Trophoblast cell (in vitro differentiated cells and primary cell): Measurements from ENCODE around the gene LAMA3.

ENCODE experiments used
- DNase-seq, 2 donors: peaks; one replicate each; pipeline ENCODE4 v3.0.0-alpha.2; 2016
- H2AFZ ChIP-seq: 2 replicates; pipeline ENCODE4 v1.6.1; 2013; ENCODE audit warnings: low read length, moderate library complexity, mild to moderate bottlenecking; ENCODE audit not compliant: insufficient read depth, poor library complexity
- H2AK5ac ChIP-seq: 2 replicates; pipeline ENCODE4 v1.6.1; 2013; ENCODE audit warnings: mild to moderate bottlenecking, low read length
- H2BK120ac ChIP-seq: 2 replicates; pipeline ENCODE4 v1.6.1; 2013; ENCODE audit warnings: low read length, mild to moderate bottlenecking, moderate library complexity; ENCODE audit not compliant: insufficient read depth, poor library complexity
- H2BK12ac ChIP-seq: 2 replicates; pipeline ENCODE4 v1.6.1; 2013; ENCODE audit warnings: mild to moderate bottlenecking, low read length, moderate library complexity
- H2BK5ac ChIP-seq: 2 replicates; pipeline ENCODE4 v1.6.1; 2013; ENCODE audit warnings: low read length, low read depth, moderate library complexity, mild to moderate bottlenecking; ENCODE audit not compliant: poor library complexity
- H3K14ac ChIP-seq: 2 replicates; pipeline ENCODE4 v1.6.1; 2013; ENCODE audit warnings: mild to moderate bottlenecking, low read length
- H3K18ac ChIP-seq: 2 replicates; pipeline ENCODE4 v1.6.1; 2013; ENCODE audit warnings: mild to moderate bottlenecking, low read length
- H3K23ac ChIP-seq: 2 replicates; pipeline ENCODE4 v1.6.1; 2013; ENCODE audit warnings: low read length
- H3K27ac ChIP-seq: 2 replicates; pipeline ENCODE4 v1.5.1; 2013; ENCODE audit warnings: low read depth, mild to moderate bottlenecking, inconsistent platforms, low read length, moderate library complexity
- H3K27me3 ChIP-seq: 2 replicates; pipeline ENCODE4 v1.6.1; 2013; ENCODE audit warnings: inconsistent platforms, mild to moderate bottlenecking, low read length, moderate library complexity; ENCODE audit not compliant: insufficient read depth
- H3K36me3 ChIP-seq, 2 experiments: 1 replicate in 1 of 2; 2 replicates in 1 of 2; pipeline ENCODE4 v1.6.1; 2013; ENCODE audit warnings: low read length in 2 of 2, mild to moderate bottlenecking in 2 of 2, moderate library complexity in 1 of 2; ENCODE audit not compliant: insufficient read depth in 2 of 2, control insufficient read depth in 1 of 2
- H3K4ac ChIP-seq: 2 replicates; pipeline ENCODE4 v1.6.1; 2013; ENCODE audit warnings: low read depth, mild to moderate bottlenecking, low read length, moderate library complexity
- H3K4me1 ChIP-seq, 2 experiments: 1 replicate in 1 of 2; 2 replicates in 1 of 2; pipeline ENCODE4 v1.6.1; 2013; ENCODE audit warnings: low read length in 2 of 2, mild to moderate bottlenecking in 2 of 2, moderate library complexity in 1 of 2; ENCODE audit not compliant: insufficient read depth in 2 of 2, control insufficient read depth in 1 of 2
- H3K4me2 ChIP-seq: 2 replicates; pipeline ENCODE4 v1.6.1; 2013; ENCODE audit warnings: inconsistent platforms, mild to moderate bottlenecking, low read length, moderate library complexity
- H3K4me3 ChIP-seq: 2 replicates; pipeline ENCODE4 v1.5.1; 2013; ENCODE audit warnings: mild to moderate bottlenecking, low read depth, low read length, inconsistent platforms
- H3K79me1 ChIP-seq: one replicate; pipeline ENCODE4 v1.6.1; 2013; ENCODE audit warnings: low read length
- H3K79me2 ChIP-seq: 2 replicates; pipeline ENCODE4 v1.6.1; 2013; ENCODE audit warnings: low read length, mild to moderate bottlenecking; ENCODE audit not compliant: control insufficient read depth, insufficient read depth, poor library complexity
- H3K9ac ChIP-seq: 2 replicates; pipeline ENCODE4 v1.6.1; 2013; ENCODE audit warnings: mild to moderate bottlenecking, low read length
- H3K9me3 ChIP-seq: 2 replicates; pipeline ENCODE4 v1.6.1; 2013; ENCODE audit warnings: low read depth, mild to moderate bottlenecking, control low read depth, inconsistent platforms, low read length; ENCODE audit not compliant: insufficient read depth
- H4K12ac ChIP-seq: 2 replicates; pipeline ENCODE4 v1.6.1; 2013; ENCODE audit warnings: low read depth, mild to moderate bottlenecking, low read length, moderate library complexity
- H4K8ac ChIP-seq: 2 replicates; pipeline ENCODE4 v1.6.1; 2013; ENCODE audit warnings: low read depth, mild to moderate bottlenecking, low read length, moderate library complexity
- H4K91ac ChIP-seq: one replicate; pipeline ENCODE4 v1.6.1; 2013; ENCODE audit warnings: low read depth, mild to moderate bottlenecking, low read length, moderate library complexity
- WGBS: extraction: QIAGEN DNeasy Blood & Tissue Kit; methylation state at CpG from one replicate; pipeline ENCODE4 v1.1.7; 2013; ENCODE audit warnings: missing lambda C conversion rate; ENCODE audit not compliant: insufficient read length, insufficient coverage; ENCODE audit errors: extremely low coverage; 5-methylcytosine and 5-hydroxymethylcytosine counted together

The LAMA3 gene

DNA sequence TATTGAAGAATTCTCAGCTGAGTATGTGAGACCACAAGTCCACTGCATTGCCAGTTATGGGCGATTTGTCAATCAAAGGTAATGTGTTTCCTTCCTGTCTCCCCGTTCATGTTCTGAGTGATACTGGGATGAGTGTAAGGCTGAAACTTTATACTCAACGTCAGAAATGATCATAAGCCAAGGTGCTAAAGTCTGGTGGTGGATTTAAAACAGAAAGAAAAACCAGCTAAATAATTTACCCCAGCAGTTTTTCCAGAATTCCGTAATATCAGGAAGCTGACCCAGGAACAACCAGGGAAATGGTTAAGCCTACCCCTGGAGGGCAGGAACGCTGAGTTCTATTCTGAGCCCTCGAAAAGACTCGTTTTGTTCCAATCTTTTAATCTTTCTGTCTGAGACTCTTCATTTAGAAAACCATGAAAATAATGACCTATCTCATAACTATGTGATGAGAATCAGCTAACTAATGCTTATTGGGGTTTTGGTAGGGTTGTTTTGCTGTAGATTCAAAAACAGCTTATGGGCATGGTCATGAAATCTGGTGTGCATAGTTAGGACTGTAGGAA, 149.6 kb downstream of the LAMA3 start:
- Histone ChIP-seq H3K4me1 (no peaks in the 10 kb centered on the region), H4K12ac (no peak overlapping the region), H3K79me2 (no peaks in the 10 kb centered on the region), H3K4me3 (no peak overlapping the region), H2BK12ac (no peak overlapping the region), H3K36me3 (no peaks in the 10 kb centered on the region), H4K8ac (no peak overlapping the region), H3K27ac (no peak overlapping the region), H3K27me3 (no peaks in the 10 kb centered on the region), H3K18ac (no peak overlapping the region), H3K4ac (no peak overlapping the region), H3K9ac (no peak overlapping the region), H3K79me1 (no peaks in the 10 kb centered on the region), H4K91ac (no peak overlapping the region), H3K23ac (no peak overlapping the region), H2BK120ac (no peak overlapping the region), H2AK5ac (no peak overlapping the region), H3K14ac (no peak overlapping the region), H2AFZ (no peak overlapping the region), H3K4me2 (no peak overlapping the region), H2BK5ac (no peak overlapping the region), H3K9me3 (no peaks in the 10 kb centered on the region)
- WGBS = no CpG with 5 or more reads among the region's 7 CpGs
- DNase-seq = peak; percentile 74 to 86

DNA sequence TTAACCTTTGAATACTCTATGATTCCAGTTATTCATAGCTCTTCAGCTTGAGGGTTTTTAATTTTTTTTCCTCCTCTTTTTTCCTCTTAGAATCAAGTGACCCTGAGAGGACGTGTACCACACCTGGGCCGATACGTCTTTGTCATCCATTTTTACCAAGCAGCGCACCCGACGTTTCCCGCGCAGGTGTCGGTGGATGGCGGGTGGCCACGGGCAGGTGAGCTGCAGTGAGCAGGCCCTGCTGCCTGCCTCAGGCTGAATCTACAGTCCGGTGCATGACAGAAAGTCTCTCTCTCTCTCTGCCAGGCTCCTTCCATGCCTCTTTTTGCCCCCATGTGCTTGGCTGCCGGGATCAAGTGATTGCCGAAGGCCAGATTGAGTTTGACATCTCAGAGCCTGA, 153.1 kb downstream of the LAMA3 start:
- no peak overlapping the region for H3K18ac ChIP-seq
- no peak overlapping the region for H3K4me3 ChIP-seq
- no peaks in the 10 kb centered on the region for H3K27me3 ChIP-seq
- H3K4me2 ChIP-seq = no peak overlapping the region
- H3K9me3 ChIP-seq = no peaks in the 10 kb centered on the region
- H2BK12ac ChIP-seq = no peak overlapping the region
- no peak for DNase-seq
- H4K12ac ChIP-seq = no peak overlapping the region
- H3K36me3 ChIP-seq = no peaks in the 10 kb centered on the region
- no peak overlapping the region for H2BK5ac ChIP-seq
- peaks cover 7% of the 10 kb centered on the region in 2 experiments for H3K4me1 ChIP-seq
- peak overlapping the region; percentile 41 for H3K9ac ChIP-seq
- H3K79me1 ChIP-seq = no peaks in the 10 kb centered on the region
- H3K14ac ChIP-seq = no peak overlapping the region
- no peak overlapping the region for H3K23ac ChIP-seq
- no peak overlapping the region for H2AFZ ChIP-seq
- no peak overlapping the region for H2BK120ac ChIP-seq
- no peak overlapping the region for H4K8ac ChIP-seq
- H3K4ac ChIP-seq = no peak overlapping the region
- WGBS = no CpG with 5 or more reads among the region's 14 CpGs
- H3K27ac ChIP-seq = no peak overlapping the region
- H4K91ac ChIP-seq = no peak overlapping the region
- no peaks in the 10 kb centered on the region for H3K79me2 ChIP-seq
- H2AK5ac ChIP-seq = no peak overlapping the region

DNA sequence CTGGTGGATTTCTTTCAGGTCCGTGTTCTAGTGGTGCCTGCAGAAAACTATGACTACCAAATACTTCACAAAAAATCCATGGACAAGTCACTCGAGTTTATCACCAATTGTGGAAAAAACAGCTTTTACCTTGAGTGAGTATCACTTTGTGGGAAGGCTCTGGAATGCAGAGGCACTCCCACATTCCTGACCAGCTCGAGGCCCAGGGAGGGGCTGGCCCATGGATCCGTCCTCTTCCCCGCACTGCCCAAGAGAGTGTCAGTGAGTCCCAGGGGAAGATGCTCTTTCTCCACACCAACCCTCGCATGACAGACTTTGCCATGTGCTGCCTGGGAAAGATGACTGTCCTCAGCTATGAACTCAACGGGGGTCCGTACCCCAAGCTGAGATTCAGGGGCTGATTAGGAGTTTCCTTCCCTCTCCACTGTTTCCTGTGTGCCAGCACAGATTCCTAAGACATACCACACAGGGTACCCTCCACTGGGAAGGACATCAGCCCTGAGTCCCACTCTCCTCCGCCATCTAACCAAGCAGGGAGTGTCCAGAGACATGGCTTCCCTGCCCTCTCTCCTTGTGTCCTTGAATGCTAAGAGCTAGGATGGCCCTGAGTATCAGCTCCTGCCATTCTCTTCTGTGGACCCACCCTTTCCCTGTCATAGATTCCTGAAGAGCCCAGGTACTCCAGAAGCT, 155.9 kb downstream of the LAMA3 start:
- no peak overlapping the region for H3K27ac ChIP-seq
- H3K9ac ChIP-seq = no peak overlapping the region
- H2AK5ac ChIP-seq = no peak overlapping the region
- no peaks in the 10 kb centered on the region for H3K27me3 ChIP-seq
- H3K4me3 ChIP-seq = no peak overlapping the region
- H3K18ac ChIP-seq = no peak overlapping the region
- H3K14ac ChIP-seq = no peak overlapping the region
- H3K79me2 ChIP-seq = no peaks in the 10 kb centered on the region
- no peak overlapping the region for H2BK12ac ChIP-seq
- no peaks in the 10 kb centered on the region for H3K79me1 ChIP-seq
- H2BK5ac ChIP-seq = no peak overlapping the region
- H3K9me3 ChIP-seq = no peaks in the 10 kb centered on the region
- H2AFZ ChIP-seq = no peak overlapping the region
- H3K4ac ChIP-seq = no peak overlapping the region
- H3K4me1 ChIP-seq = peaks cover 7% of the 10 kb centered on the region in 2 experiments
- H3K23ac ChIP-seq = no peak overlapping the region
- H3K4me2 ChIP-seq = no peak overlapping the region
- no peak overlapping the region for H2BK120ac ChIP-seq
- H4K8ac ChIP-seq = no peak overlapping the region
- no peak overlapping the region for H4K91ac ChIP-seq
- DNase-seq = peak; percentile 40 to 49
- no peak overlapping the region for H4K12ac ChIP-seq
- H3K36me3 ChIP-seq = no peaks in the 10 kb centered on the region
- no CpG with 5 or more reads among the region's 9 CpGs for WGBS

DNA sequence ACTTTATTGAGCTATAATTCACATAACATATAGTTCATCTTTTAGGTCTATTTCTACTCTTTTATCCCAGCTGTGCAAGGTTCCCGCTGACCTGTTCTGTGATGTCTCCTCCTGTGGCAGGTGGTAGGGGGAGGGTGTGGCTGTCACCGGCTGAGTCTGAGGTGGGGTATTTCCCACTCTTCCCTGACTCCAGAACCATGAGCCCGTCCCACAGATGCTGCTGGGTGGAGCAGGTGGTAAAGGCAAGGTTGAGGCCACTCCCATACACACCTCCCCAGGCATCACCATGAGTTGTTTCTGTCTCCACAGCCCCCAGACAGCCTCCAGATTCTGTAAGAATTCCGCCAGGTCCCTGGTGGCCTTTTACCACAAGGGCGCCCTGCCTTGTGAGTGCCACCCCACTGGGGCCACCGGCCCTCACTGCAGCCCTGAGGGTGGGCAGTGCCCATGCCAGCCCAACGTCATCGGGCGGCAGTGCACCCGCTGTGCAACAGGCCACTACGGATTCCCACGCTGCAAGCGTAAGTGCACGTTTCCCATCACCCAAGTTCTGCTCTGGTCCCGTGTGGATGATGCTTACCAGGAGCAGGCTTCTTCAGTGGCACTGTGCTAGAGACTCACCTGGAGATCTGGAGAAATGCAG, 156.9 kb downstream of the LAMA3 start:
- Histone ChIP-seq H3K9ac (no peak overlapping the region), H3K23ac (no peak overlapping the region), H2BK5ac (no peak overlapping the region), H3K79me2 (no peaks in the 10 kb centered on the region), H3K36me3 (no peaks in the 10 kb centered on the region), H3K27ac (no peak overlapping the region), H3K4me1 (peaks cover 7% of the 10 kb centered on the region in 2 experiments), H3K4me2 (no peak overlapping the region), H4K8ac (no peak overlapping the region), H4K12ac (no peak overlapping the region), H2AFZ (no peak overlapping the region), H3K18ac (no peak overlapping the region), H2AK5ac (no peak overlapping the region), H3K9me3 (no peaks in the 10 kb centered on the region), H3K4me3 (no peak overlapping the region), H3K79me1 (no peaks in the 10 kb centered on the region), H3K4ac (no peak overlapping the region), H2BK12ac (no peak overlapping the region), H3K14ac (no peak overlapping the region), H3K27me3 (no peaks in the 10 kb centered on the region), H4K91ac (no peak overlapping the region), H2BK120ac (no peak overlapping the region)
- DNase-seq = no peak
- WGBS = no CpG with 5 or more reads among the region's 15 CpGs
